IMR-90 (cell line): Measurements from ENCODE around the gene PPP1R1C. TPM values are rescaled to one million over a fixed set of nuclear protein-coding genes. Genes with fewer than 3 reads are reported as not detected.

ENCODE experiments used
- ATAC-seq: fragments of 200-7000 bp; cut with Tn5 transposase; 2 replicates; pipeline ENCODE4 v1.9.1; 2020; ENCODE audit warnings: low read depth, mild to moderate bottlenecking, moderate library complexity
- BruUV-seq: library from RNA; stranded (reverse); fragments of 400-500 nt; replicated peaks from 2 replicates; lab custom pipeline; 2021; lab: Mats Ljungman, UMichigan
- CTCF ChIA-PET: fragments of 300-600 bp; formaldehyde crosslinking; extraction: SDS; loops from one replicate; lab custom pipeline; 2021; ENCODE audit warnings: antibody characterized with exemption; lab: Yijun Ruan, JAX
- POLR2A ChIA-PET: fragments of 300-600 bp; sonication (Branson Sonifier 250); formaldehyde crosslinking; loops from one replicate; lab custom pipeline; 2022; ENCODE audit warnings: antibody characterized with exemption; ENCODE audit not compliant: unreplicated experiment; lab: Charles Lee
- DNase-seq: peaks from one replicate; pipeline ENCODE4 v3.0.0; 2013
- H2AFZ ChIP-seq: replicated peaks from 2 replicates; pipeline ENCODE3; 2013; ENCODE audit warnings: low read length, mild to moderate bottlenecking; ENCODE audit not compliant: poor library complexity
- H2AK5ac ChIP-seq: 2 replicates; pipeline ENCODE4 v1.6.1; 2013; ENCODE audit warnings: low read depth, low read length, inconsistent platforms
- H2AK9ac ChIP-seq: replicated peaks from 2 replicates; pipeline ENCODE3; 2013; ENCODE audit warnings: mild to moderate bottlenecking, low read depth, low read length, moderate library complexity; ENCODE audit not compliant: poor library complexity
- H2BK120ac ChIP-seq: 2 replicates; pipeline ENCODE4 v1.6.1; 2013; ENCODE audit warnings: low read depth, low read length, inconsistent platforms
- H2BK15ac ChIP-seq: 3 replicates; pipeline ENCODE4 v1.6.1; 2013; ENCODE audit warnings: low read depth, low read length, inconsistent platforms
- H2BK20ac ChIP-seq: 2 replicates; pipeline ENCODE4 v1.6.1; 2013; ENCODE audit warnings: low read depth, mild to moderate bottlenecking, inconsistent platforms, low read length, moderate library complexity
- H2BK5ac ChIP-seq: 2 replicates; pipeline ENCODE4 v1.6.1; 2013; ENCODE audit warnings: mild to moderate bottlenecking, low read depth, low read length, inconsistent platforms; ENCODE audit not compliant: poor library complexity, severe bottlenecking
- H3K14ac ChIP-seq: replicated peaks from 2 replicates; pipeline ENCODE4 v1.6.1; 2013; ENCODE audit warnings: low read depth, low read length, inconsistent platforms
- H3K18ac ChIP-seq: 2 replicates; pipeline ENCODE4 v1.6.1; 2013; ENCODE audit warnings: low read depth, low read length, control low read depth
- H3K23ac ChIP-seq: 2 replicates; pipeline ENCODE4 v1.6.1; 2013; ENCODE audit warnings: low read depth, low read length, inconsistent platforms
- H3K27ac ChIP-seq: 2 replicates; pipeline ENCODE4 v1.5.1; 2013; ENCODE audit warnings: mild to moderate bottlenecking, control low read depth, low read length; ENCODE audit not compliant: insufficient read depth
- H3K27me3 ChIP-seq: 2 replicates; pipeline ENCODE4 v1.6.1; 2013; ENCODE audit warnings: low read length; ENCODE audit not compliant: control insufficient read depth, insufficient read depth
- H3K36me3 ChIP-seq: 2 replicates; pipeline ENCODE4 v1.6.1; 2013; ENCODE audit warnings: low read length, mixed read lengths; ENCODE audit not compliant: control insufficient read depth, insufficient read depth
- H3K4ac ChIP-seq: 2 replicates; pipeline ENCODE4 v1.6.1; 2013; ENCODE audit warnings: low read depth, low read length, inconsistent platforms
- H3K4me1 ChIP-seq: 2 replicates; pipeline ENCODE4 v1.6.1; 2013; ENCODE audit warnings: low read length, mixed read lengths; ENCODE audit not compliant: control insufficient read depth, insufficient read depth
- H3K4me2 ChIP-seq: 2 replicates; pipeline ENCODE4 v1.6.1; 2013; ENCODE audit warnings: low read depth, mild to moderate bottlenecking, control low read depth, low read length, moderate library complexity
- H3K4me3 ChIP-seq: 2 replicates; pipeline ENCODE4 v1.5.1; 2013; ENCODE audit warnings: low read depth, mild to moderate bottlenecking, control low read depth, low read length, moderate library complexity; ENCODE audit not compliant: insufficient read depth
- H3K56ac ChIP-seq: 2 replicates; pipeline ENCODE4 v1.6.1; 2013; ENCODE audit warnings: low read length, inconsistent platforms; ENCODE audit not compliant: insufficient read depth; ENCODE audit errors: extremely low read depth
- H3K79me1 ChIP-seq, 2 experiments: 2 replicates each; pipeline ENCODE4 v1.6.1; 2013; ENCODE audit warnings: low read length in 2 of 2, inconsistent platforms in 1 of 2, low read depth in 1 of 2
- H3K9ac ChIP-seq: 2 replicates; pipeline ENCODE4 v1.6.1; 2013; ENCODE audit warnings: low read depth, low read length, control low read depth
- H3K9me1 ChIP-seq: 2 replicates; pipeline ENCODE4 v1.6.1; 2013; ENCODE audit warnings: low read length, inconsistent platforms; ENCODE audit not compliant: insufficient read depth
- H3K9me3 ChIP-seq: 2 replicates; pipeline ENCODE4 v1.6.1; 2013; ENCODE audit warnings: low read length; ENCODE audit not compliant: control insufficient read depth, insufficient read depth
- H4K20me1 ChIP-seq: 2 replicates; pipeline ENCODE4 v1.6.1; 2013; ENCODE audit warnings: low read length, inconsistent platforms; ENCODE audit not compliant: insufficient read depth
- H4K5ac ChIP-seq: 2 replicates; pipeline ENCODE4 v1.6.1; 2013; ENCODE audit warnings: mild to moderate bottlenecking, low read depth, low read length, control low read depth
- H4K8ac ChIP-seq, 2 experiments: 2 replicates each; pipeline ENCODE4 v1.6.1; 2013; ENCODE audit warnings: low read depth in 2 of 2, low read length in 2 of 2, control low read depth in 1 of 2, inconsistent platforms in 1 of 2
- H4K91ac ChIP-seq: 2 replicates; pipeline ENCODE4 v1.6.1; 2013; ENCODE audit warnings: low read depth, low read length, inconsistent platforms; ENCODE audit not compliant: insufficient read depth
- BHLHE40 ChIP-seq: fragments of 150-350 bp; IDR thresholded peaks from 2 replicates; pipeline ENCODE4 v1.6.1; 2016; ENCODE audit warnings: mild to moderate bottlenecking, low read depth, low read length
- CEBPB ChIP-seq: IDR thresholded peaks from 2 replicates; pipeline ENCODE4 v1.6.1; 2012; ENCODE audit warnings: low read depth, low read length, improper control_type of control experiment
- CHD1 ChIP-seq: IDR thresholded peaks from 2 replicates; pipeline ENCODE4 v1.6.1; 2012; ENCODE audit warnings: low read depth, low read length, improper control_type of control experiment
- FOS ChIP-seq: fragments of 150-350 bp; IDR thresholded peaks from 2 replicates; pipeline ENCODE4 v1.6.1; 2016; ENCODE audit warnings: low read depth, low read length
- MAFK ChIP-seq: IDR thresholded peaks from 2 replicates; pipeline ENCODE4 v1.6.1; 2012; ENCODE audit warnings: low read depth, low read length, improper control_type of control experiment
- MAZ ChIP-seq: IDR thresholded peaks from 2 replicates; pipeline ENCODE4 v1.6.1; 2012; ENCODE audit warnings: low read depth, mild to moderate bottlenecking, low read length, improper control_type of control experiment, moderate library complexity, borderline replicate concordance
- MXI1 ChIP-seq: IDR thresholded peaks from 2 replicates; pipeline ENCODE4 v1.6.1; 2012; ENCODE audit warnings: low read depth, mild to moderate bottlenecking, low read length, moderate library complexity, borderline replicate concordance
- NFE2L2 ChIP-seq: fragments of 150-350 bp; IDR thresholded peaks from 2 replicates; pipeline ENCODE4 v1.6.1; 2016; ENCODE audit warnings: low read depth, mild to moderate bottlenecking, low read length
- POLR2A ChIP-seq: IDR thresholded peaks from 2 replicates; pipeline ENCODE4 v1.6.1; 2012; ENCODE audit warnings: mild to moderate bottlenecking, low read depth, low read length
- RAD21 ChIP-seq: IDR thresholded peaks from 2 replicates; pipeline ENCODE4 v1.6.1; 2012; ENCODE audit warnings: low read length, improper control_type of control experiment
- RCOR1 ChIP-seq: IDR thresholded peaks from 2 replicates; pipeline ENCODE4 v1.6.1; 2012; ENCODE audit warnings: mild to moderate bottlenecking, low read length, improper control_type of control experiment; ENCODE audit not compliant: insufficient replicate concordance
- RFX5 ChIP-seq: IDR thresholded peaks from 2 replicates; pipeline ENCODE4 v1.8.0; 2012; ENCODE audit warnings: low read depth, mild to moderate bottlenecking, low read length, moderate library complexity
- SMC3 ChIP-seq: fragments of 150-350 bp; IDR thresholded peaks from 2 replicates; pipeline ENCODE4 v1.6.1; 2016; ENCODE audit warnings: low read depth, mild to moderate bottlenecking, antibody characterized with exemption, low read length, moderate library complexity
- USF2 ChIP-seq: fragments of 150-350 bp; IDR thresholded peaks from 2 replicates; pipeline ENCODE4 v1.6.1; 2017; ENCODE audit warnings: mild to moderate bottlenecking, antibody characterized with exemption, low read length, low read depth
- dilution Hi-C: fragments of 300-500 bp; cut with HindIII; formaldehyde crosslinking; loops from one replicate; pipeline ENCODE4 v1.14.3; 2018; ENCODE audit warnings: low sequenced_read_pairs; ENCODE audit not compliant: unreplicated experiment
- in situ Hi-C: fragments of 300-500 bp; cut with MboI; formaldehyde crosslinking; loops from 3 replicates; pipeline ENCODE4 v1.14.3; 2019; ENCODE audit warnings: low sequenced_read_pairs, inconsistent platforms, mixed read lengths
- intact Hi-C: fragments of 100-400 bp; cut with micrococcal nuclease; formaldehyde crosslinking; loops from 2 replicates; pipeline ENCODE4 v1.10.0; 2022
- polyA plus RNA-seq, 3 experiments: library from polyadenylated mRNA; depleted of rRNA; stranded (reverse); fragments of >200 nt; gene quantifications; 2 replicates each; pipeline ENCODE4 v1.2.3, GENCODE V29; 2012; ENCODE audit warnings: low replicate concordance in 1 of 3
- total RNA-seq: library from RNA; depleted of rRNA; stranded (reverse); fragments of >200 nt; gene quantifications from 2 replicates; pipeline ENCODE4 v1.2.3, GENCODE V29; 2012
- TF ChIP-seq, protein P1 (sequence below): fragments of 150-350 bp; IDR thresholded peaks from 2 replicates; pipeline ENCODE4 v1.6.1; 2016; ENCODE audit warnings: low read depth, mild to moderate bottlenecking, low read length, moderate library complexity, borderline replicate concordance
- TF ChIP-seq, protein P2 (sequence below): conservative IDR thresholded peaks from 2 replicates; pipeline ENCODE4 v1.5.1; 2012; ENCODE audit warnings: mild to moderate bottlenecking, low read depth, low read length, improper control_type of control experiment

The PPP1R1C gene
- total and polyA plus RNA-seq, 2 of the 4 experiments (the other 2 are of a cell fraction), result 0.10 to 0.36 TPM

DNA sequence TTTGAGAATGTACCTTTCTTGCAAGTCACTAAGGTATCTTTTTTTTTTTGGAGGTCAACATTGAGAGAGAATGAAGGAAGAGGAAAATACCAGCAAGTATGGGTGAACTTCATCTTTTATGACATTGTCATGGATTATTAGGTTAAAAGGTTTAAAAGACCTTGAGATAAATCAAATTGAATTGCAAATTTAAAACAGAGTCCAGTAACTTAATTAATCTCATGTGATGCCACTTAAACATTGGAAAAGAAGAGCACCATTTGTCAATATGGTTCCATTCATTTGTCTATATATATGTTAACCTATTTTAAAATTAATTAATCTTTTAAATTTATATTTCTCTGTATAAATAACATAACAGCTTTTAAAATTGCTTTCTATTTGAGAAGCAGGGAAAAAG is 83.8 kb downstream of the PPP1R1C start:
- Histone ChIP-seq H3K4ac (no peak overlapping the region), H4K8ac (no peak overlapping the region), H3K4me2 (no peak overlapping the region), H3K9ac (no peak overlapping the region), H3K4me1 (peaks cover 8% of the 10 kb centered on the region), H3K27me3 (no peaks in the 10 kb centered on the region), H2AK5ac (no peak overlapping the region), H2BK15ac (peak overlapping the region; percentile 8; the same call in 1 of the 3 replicates), H3K9me3 (no peaks in the 10 kb centered on the region), H3K79me1 (no peaks in the 10 kb centered on the region), H4K20me1 (no peaks in the 10 kb centered on the region), H3K27ac (no peak overlapping the region), H4K5ac (no peak overlapping the region), H2BK5ac (no peak overlapping the region), H3K9me1 (peaks cover 5% of the 10 kb centered on the region), H3K4me3 (no peak overlapping the region), H3K56ac (no peak overlapping the region), H2BK120ac (peak overlapping the region; percentile 42; the same call in 1 of the 2 replicates), H2BK20ac (no peak overlapping the region), H4K91ac (no peak overlapping the region), H3K23ac (no peak overlapping the region), H3K18ac (no peak overlapping the region; the same call in 1 of the 2 replicates), H2AK9ac (no peak overlapping the region), H3K36me3 (no peaks in the 10 kb centered on the region), H3K14ac (peak overlapping the region; percentile 68; the same call in 1 of the 2 replicates), H2AFZ (no peak overlapping the region)
- in situ Hi-C loops (no loop called here), intact Hi-C loops (no loop called here), dilution Hi-C loops (no loop called here)
- POLR2A ChIA-PET, result no interaction called here
- ATAC-seq (no peak), DNase-seq (no peak)
- BruUV-seq, result no TSS peak
- CTCF ChIA-PET, result no interaction called here
- TF ChIP-seq RAD21, result no peak
- TF ChIP-seq BHLHE40, result no peak
- no peak for TF ChIP-seq NFE2L2
- no peak for TF ChIP-seq MAZ
- no peak for TF ChIP-seq MAFK
- TF ChIP-seq, protein P1, sequence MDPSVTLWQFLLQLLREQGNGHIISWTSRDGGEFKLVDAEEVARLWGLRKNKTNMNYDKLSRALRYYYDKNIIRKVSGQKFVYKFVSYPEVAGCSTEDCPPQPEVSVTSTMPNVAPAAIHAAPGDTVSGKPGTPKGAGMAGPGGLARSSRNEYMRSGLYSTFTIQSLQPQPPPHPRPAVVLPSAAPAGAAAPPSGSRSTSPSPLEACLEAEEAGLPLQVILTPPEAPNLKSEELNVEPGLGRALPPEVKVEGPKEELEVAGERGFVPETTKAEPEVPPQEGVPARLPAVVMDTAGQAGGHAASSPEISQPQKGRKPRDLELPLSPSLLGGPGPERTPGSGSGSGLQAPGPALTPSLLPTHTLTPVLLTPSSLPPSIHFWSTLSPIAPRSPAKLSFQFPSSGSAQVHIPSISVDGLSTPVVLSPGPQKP, result no peak
- no peak for TF ChIP-seq SMC3
- TF ChIP-seq, protein P2, sequence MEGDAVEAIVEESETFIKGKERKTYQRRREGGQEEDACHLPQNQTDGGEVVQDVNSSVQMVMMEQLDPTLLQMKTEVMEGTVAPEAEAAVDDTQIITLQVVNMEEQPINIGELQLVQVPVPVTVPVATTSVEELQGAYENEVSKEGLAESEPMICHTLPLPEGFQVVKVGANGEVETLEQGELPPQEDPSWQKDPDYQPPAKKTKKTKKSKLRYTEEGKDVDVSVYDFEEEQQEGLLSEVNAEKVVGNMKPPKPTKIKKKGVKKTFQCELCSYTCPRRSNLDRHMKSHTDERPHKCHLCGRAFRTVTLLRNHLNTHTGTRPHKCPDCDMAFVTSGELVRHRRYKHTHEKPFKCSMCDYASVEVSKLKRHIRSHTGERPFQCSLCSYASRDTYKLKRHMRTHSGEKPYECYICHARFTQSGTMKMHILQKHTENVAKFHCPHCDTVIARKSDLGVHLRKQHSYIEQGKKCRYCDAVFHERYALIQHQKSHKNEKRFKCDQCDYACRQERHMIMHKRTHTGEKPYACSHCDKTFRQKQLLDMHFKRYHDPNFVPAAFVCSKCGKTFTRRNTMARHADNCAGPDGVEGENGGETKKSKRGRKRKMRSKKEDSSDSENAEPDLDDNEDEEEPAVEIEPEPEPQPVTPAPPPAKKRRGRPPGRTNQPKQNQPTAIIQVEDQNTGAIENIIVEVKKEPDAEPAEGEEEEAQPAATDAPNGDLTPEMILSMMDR, result no peak
- TF ChIP-seq CHD1, result no peak
- TF ChIP-seq RCOR1, result no peak
- TF ChIP-seq CEBPB, result no peak
- TF ChIP-seq MXI1, result no peak
- TF ChIP-seq USF2, result no peak
- no peak for TF ChIP-seq FOS
- no peak for TF ChIP-seq POLR2A
- TF ChIP-seq RFX5, result no peak
